ENCODE results near the gene TRIM25. TPM values are rescaled to one million over a fixed set of nuclear protein-coding genes. Genes with fewer than 3 reads are reported as not detected.

The TRIM25 gene
- total RNA-seq, 2 donors from 2014 or later, result 197 to 235 TPM

- H3K27ac Mint-ChIP-seq, result no peak overlapping the region
- peaks cover 6 to 7% of the 10 kb centered on the region in 2 donors for H3K36me3 Mint-ChIP-seq (ENCODE audit: insufficient read depth in 2 of 2)
- no peaks in the 10 kb centered on the region for H3K27me3 Mint-ChIP-seq (ENCODE audit: low read depth)
- DNase-seq (no peak), ATAC-seq (replicated peaks in 1 of 2) (no peak)
- H3K4me1 Mint-ChIP-seq (ENCODE audit: low read depth), result peaks cover 9% of the 10 kb centered on the region
- H3K4me3 Mint-ChIP-seq, result no peak overlapping the region
- H3K9me3 Mint-ChIP-seq, result no peaks in the 10 kb centered on the region
Measured at GRCh38 chr17:56866076-56866475, 47.8 kb downstream of the TRIM25 start.

- Mint-ChIP-seq H3K4me3 (no peak overlapping the region), H3K27me3 (ENCODE audit: low read depth) (no peaks in the 10 kb centered on the region), H3K4me1 (ENCODE audit: low read depth) (no peaks in the 10 kb centered on the region), H3K27ac (no peak overlapping the region), H3K9me3 (no peaks in the 10 kb centered on the region), H3K36me3 (ENCODE audit: insufficient read depth in 2 of 2) (peaks cover 2 to 3% of the 10 kb centered on the region in 2 donors)
- DNase-seq (no peak), ATAC-seq (replicated peaks in 1 of 2) (no peak)
Measured at GRCh38 chr17:56863974-56864373, 49.9 kb downstream of the TRIM25 start.

- no peak for ATAC-seq (replicated peaks in 1 of 2)
- H3K27ac Mint-ChIP-seq, result peak overlapping the region; percentile 28
- H3K27me3 Mint-ChIP-seq (ENCODE audit: low read depth), result no peaks in the 10 kb centered on the region
- no peak for DNase-seq
- H3K4me1 Mint-ChIP-seq (ENCODE audit: low read depth), result no peaks in the 10 kb centered on the region
- H3K4me3 Mint-ChIP-seq, result no peak overlapping the region
- H3K9me3 Mint-ChIP-seq, result no peaks in the 10 kb centered on the region
- peaks cover 2 to 3% of the 10 kb centered on the region in 2 donors for H3K36me3 Mint-ChIP-seq (ENCODE audit: insufficient read depth in 2 of 2)
Measured at GRCh38 chr17:56861899-56862298, 52.0 kb downstream of the TRIM25 start.

GRCh38 chr17:56851008-56851407 lies 62.8 kb downstream of the TRIM25 start:
- no peak for ATAC-seq (replicated peaks in 1 of 2)
- no peaks in the 10 kb centered on the region for H3K9me3 Mint-ChIP-seq

GRCh38 chr17:56850591-56850990 lies 63.3 kb downstream of the TRIM25 start:
- no peaks in the 10 kb centered on the region for H3K27me3 Mint-ChIP-seq (ENCODE audit: low read depth)
- DNase-seq, result no peak
- H3K4me3 Mint-ChIP-seq, result no peak overlapping the region
- H3K36me3 Mint-ChIP-seq (ENCODE audit: insufficient read depth in 2 of 2), result peaks cover 4 to 35% of the 10 kb centered on the region in 2 donors
- no peak for ATAC-seq (replicated peaks in 1 of 2)
- no peak overlapping the region for H3K27ac Mint-ChIP-seq
- peaks cover 7% of the 10 kb centered on the region for H3K4me1 Mint-ChIP-seq (ENCODE audit: low read depth)
- H3K9me3 Mint-ChIP-seq, result no peaks in the 10 kb centered on the region

More at GRCh38 chr17:56851008-56851407, 62.8 kb downstream of the TRIM25 start:
- no peak overlapping the region for H3K4me3 Mint-ChIP-seq
- no peak overlapping the region for H3K27ac Mint-ChIP-seq
- H3K36me3 Mint-ChIP-seq (ENCODE audit: insufficient read depth in 2 of 2), result peaks cover 4 to 35% of the 10 kb centered on the region in 2 donors
- no peaks in the 10 kb centered on the region for H3K27me3 Mint-ChIP-seq (ENCODE audit: low read depth)
- peaks cover 7% of the 10 kb centered on the region for H3K4me1 Mint-ChIP-seq (ENCODE audit: low read depth)
- no peak for DNase-seq

GRCh38 chr17:56849131-56849530 lies 64.7 kb downstream of the TRIM25 start:
- DNase-seq (no peak), ATAC-seq (replicated peaks in 1 of 2) (no peak)
- Mint-ChIP-seq H3K36me3 (ENCODE audit: insufficient read depth in 2 of 2) (peaks cover 4 to 35% of the 10 kb centered on the region in 2 donors), H3K27ac (no peak overlapping the region), H3K4me3 (no peak overlapping the region), H3K9me3 (no peaks in the 10 kb centered on the region), H3K27me3 (ENCODE audit: low read depth) (no peaks in the 10 kb centered on the region), H3K4me1 (ENCODE audit: low read depth) (peaks cover 7% of the 10 kb centered on the region)

- ATAC-seq (replicated peaks in 1 of 2), result no peak
- peaks cover 7% of the 10 kb centered on the region for H3K4me1 Mint-ChIP-seq (ENCODE audit: low read depth)
- H3K4me3 Mint-ChIP-seq, result no peak overlapping the region
- no peaks in the 10 kb centered on the region for H3K27me3 Mint-ChIP-seq (ENCODE audit: low read depth)
- peaks cover 4 to 30% of the 10 kb centered on the region in 2 donors for H3K36me3 Mint-ChIP-seq (ENCODE audit: insufficient read depth in 2 of 2)
- H3K9me3 Mint-ChIP-seq, result no peaks in the 10 kb centered on the region
- no peak overlapping the region for H3K27ac Mint-ChIP-seq
- DNase-seq, result no peak
Measured at GRCh38 chr17:56847106-56847505, 66.7 kb downstream of the TRIM25 start.

- H3K27ac Mint-ChIP-seq, result no peak overlapping the region
- ATAC-seq (replicated peaks in 1 of 2), result no peak
- no peaks in the 10 kb centered on the region for H3K27me3 Mint-ChIP-seq (ENCODE audit: low read depth)
- peaks cover 7% of the 10 kb centered on the region for H3K4me1 Mint-ChIP-seq (ENCODE audit: low read depth)
- no peak for DNase-seq
- no peaks in the 10 kb centered on the region for H3K9me3 Mint-ChIP-seq
- no peak overlapping the region for H3K4me3 Mint-ChIP-seq
- peaks cover 2 to 27% of the 10 kb centered on the region in 2 donors for H3K36me3 Mint-ChIP-seq (ENCODE audit: insufficient read depth in 2 of 2)
Measured at GRCh38 chr17:56845934-56846333, 67.9 kb downstream of the TRIM25 start.

- Mint-ChIP-seq H3K4me1 (ENCODE audit: low read depth) (peaks cover 18% of the 10 kb centered on the region), H3K9me3 (no peaks in the 10 kb centered on the region), H3K27ac (no peak overlapping the region), H3K27me3 (ENCODE audit: low read depth) (no peaks in the 10 kb centered on the region), H3K4me3 (no peak overlapping the region), H3K36me3 (ENCODE audit: insufficient read depth in 2 of 2) (peaks cover 4 to 17% of the 10 kb centered on the region in 2 donors)
- no peak for DNase-seq
- no peak for ATAC-seq (replicated peaks in 1 of 2)
Measured at GRCh38 chr17:56842577-56842976, 71.3 kb downstream of the TRIM25 start.

GRCh38 chr17:56838687-56839086 lies 75.2 kb downstream of the TRIM25 start:
- Mint-ChIP-seq H3K36me3 (ENCODE audit: insufficient read depth in 2 of 2) (peaks cover 7 to 14% of the 10 kb centered on the region in 2 donors), H3K9me3 (no peaks in the 10 kb centered on the region), H3K4me1 (ENCODE audit: low read depth) (peaks cover 32% of the 10 kb centered on the region), H3K4me3 (peak overlapping the region; percentile 62), H3K27me3 (ENCODE audit: low read depth) (no peaks in the 10 kb centered on the region), H3K27ac (peak overlapping the region; percentile 92)
- ATAC-seq (replicated peaks in 1 of 2) (no peak), DNase-seq (no peak)

Other genes starting within 250 kb of the TRIM25 start
- gene C17orf67, start 80.1 kb downstream of the TRIM25 start, total RNA-seq, result 1 to 10 TPM; 4.0 to 4.5 TPM
- 10 to 100 TPM; 25.0 to 34.6 TPM for gene DGKE, start 79.9 kb downstream of the TRIM25 start, total RNA-seq
- 10 to 100 TPM; 16.6 to 17.9 TPM for gene COIL, start 47.0 kb upstream of the TRIM25 start, total RNA-seq
- gene SCPEP1, start 64.1 kb upstream of the TRIM25 start, total RNA-seq, result 10 to 100 TPM; 28.0 to 34.7 TPM
- 10 to 100 TPM; 19.6 to 23.1 TPM for gene AKAP1, start 171.2 kb upstream of the TRIM25 start, total RNA-seq